ENCODE measurements around the gene SMARCAL1. TPM values are rescaled to one million over a fixed set of nuclear protein-coding genes. Genes with fewer than 3 reads are reported as not detected.

The SMARCAL1 gene
- polyA plus RNA-seq, 1 of the 3 experiments (the other 2 are of a cell fraction): 27.0 TPM

DNA sequence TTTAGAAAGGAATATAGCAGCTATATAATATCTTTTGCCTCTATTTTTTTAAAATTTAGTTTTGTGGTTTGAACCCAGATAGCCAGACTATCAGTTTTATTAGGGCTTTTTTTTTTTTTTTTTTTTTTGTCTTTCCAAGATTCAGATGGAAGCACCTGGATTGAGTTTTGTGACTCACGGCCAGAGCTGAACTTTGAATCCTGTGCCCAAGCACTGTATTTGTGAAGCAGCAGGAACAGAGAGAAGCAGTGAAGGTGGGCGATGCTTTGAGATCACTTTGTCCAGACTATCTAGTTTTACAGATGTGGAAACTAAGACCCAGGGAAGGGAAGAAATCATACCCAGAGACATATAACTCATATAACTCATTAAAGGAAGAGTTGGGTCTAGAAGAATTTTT, 120.3 kb downstream of the SMARCAL1 start:
- POLR2A ChIA-PET: no interaction called here
- Histone ChIP-seq H3K27me3 (ENCODE audit: insufficient read depth) (no peaks in the 10 kb centered on the region), H2AFZ (ENCODE audit: low read depth) (no peak overlapping the region), H3K27ac (ENCODE audit: low read depth in 2 of 2, low read length in 1 of 2) (no peak overlapping the region), H3K4me1 (ENCODE audit: control insufficient read depth in 1 of 2, insufficient read depth in 2 of 2, low read depth in 1 of 2, low read length in 1 of 2) (peaks cover 28 to 31% of the 10 kb centered on the region in 2 experiments), H3K9me2 (no peaks in the 10 kb centered on the region), H3F3A (replicated peaks; ENCODE audit: insufficient read depth) (peaks cover 35% of the 10 kb centered on the region), H3K36me3 (replicated peaks in 1 of 2; ENCODE audit: control insufficient read depth in 1 of 2, insufficient read depth in 2 of 2, low read length in 1 of 2) (no peaks in the 10 kb centered on the region), H3K4me2 (no peak overlapping the region), H4K20me1 (ENCODE audit: insufficient read depth) (no peaks in the 10 kb centered on the region), H3K9me3 (no peaks in the 10 kb centered on the region), H3K79me2 (ENCODE audit: insufficient read depth) (no peaks in the 10 kb centered on the region), H3K9ac (no peak overlapping the region), H3K4me3 (ENCODE audit: low read depth in 2 of 2, low read length in 1 of 2) (no peak overlapping the region)
- DNase-seq: no peak
- TF ChIP-seq IRF3 (IDR thresholded peaks at IDR 0.05; ENCODE audit: low read depth, low read length): no peak
- no peak for TF ChIP-seq FOSL2 (IDR thresholded peaks at IDR 0.05; ENCODE audit: borderline replicate concordance, low read depth)
- TF ChIP-seq MEF2A (IDR thresholded peaks at IDR 0.05; ENCODE audit: borderline replicate concordance, low read depth): no peak
- TF ChIP-seq RFX5 (IDR thresholded peaks at IDR 0.05; ENCODE audit: low read length): no peak
- no peak for TF ChIP-seq FOXJ3 (CRISPR knock-in tag; IDR thresholded peaks at IDR 0.05)
- TF ChIP-seq YY1 (IDR thresholded peaks at IDR 0.05; ENCODE audit: low read depth): no peak
- TF ChIP-seq CHD2 (IDR thresholded peaks at IDR 0.05; ENCODE audit: low read length, partially characterized antibody): no peak
- TF ChIP-seq, protein P1, sequence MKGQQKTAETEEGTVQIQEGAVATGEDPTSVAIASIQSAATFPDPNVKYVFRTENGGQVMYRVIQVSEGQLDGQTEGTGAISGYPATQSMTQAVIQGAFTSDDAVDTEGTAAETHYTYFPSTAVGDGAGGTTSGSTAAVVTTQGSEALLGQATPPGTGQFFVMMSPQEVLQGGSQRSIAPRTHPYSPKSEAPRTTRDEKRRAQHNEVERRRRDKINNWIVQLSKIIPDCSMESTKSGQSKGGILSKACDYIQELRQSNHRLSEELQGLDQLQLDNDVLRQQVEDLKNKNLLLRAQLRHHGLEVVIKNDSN (IDR thresholded peaks at IDR 0.05; ENCODE audit: borderline replicate concordance, low read depth): no peak
- no peak for TF ChIP-seq RAD21 (IDR thresholded peaks at IDR 0.05; ENCODE audit: low read length)
- no peak for TF ChIP-seq GABPA (IDR thresholded peaks at IDR 0.05; ENCODE audit: low read depth)
- TF ChIP-seq EP300 (IDR thresholded peaks at IDR 0.05; ENCODE audit: borderline replicate concordance in 1 of 2, low read depth in 1 of 2, low read length in 1 of 2): no peak
- no peak for TF ChIP-seq TAF1 (IDR thresholded peaks at IDR 0.05; ENCODE audit: borderline replicate concordance, low read depth, low read length)
- no peak for TF ChIP-seq EZH2phosphoT487 (IDR thresholded peaks at IDR 0.05; ENCODE audit: borderline replicate concordance, low read depth)
- TF ChIP-seq, protein P2, sequence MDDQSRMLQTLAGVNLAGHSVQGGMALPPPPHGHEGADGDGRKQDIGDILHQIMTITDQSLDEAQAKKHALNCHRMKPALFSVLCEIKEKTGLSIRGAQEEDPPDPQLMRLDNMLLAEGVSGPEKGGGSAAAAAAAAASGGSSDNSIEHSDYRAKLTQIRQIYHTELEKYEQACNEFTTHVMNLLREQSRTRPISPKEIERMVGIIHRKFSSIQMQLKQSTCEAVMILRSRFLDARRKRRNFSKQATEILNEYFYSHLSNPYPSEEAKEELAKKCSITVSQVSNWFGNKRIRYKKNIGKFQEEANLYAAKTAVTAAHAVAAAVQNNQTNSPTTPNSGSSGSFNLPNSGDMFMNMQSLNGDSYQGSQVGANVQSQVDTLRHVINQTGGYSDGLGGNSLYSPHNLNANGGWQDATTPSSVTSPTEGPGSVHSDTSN (IDR thresholded peaks at IDR 0.05): no peak
- TF ChIP-seq, protein P3, sequence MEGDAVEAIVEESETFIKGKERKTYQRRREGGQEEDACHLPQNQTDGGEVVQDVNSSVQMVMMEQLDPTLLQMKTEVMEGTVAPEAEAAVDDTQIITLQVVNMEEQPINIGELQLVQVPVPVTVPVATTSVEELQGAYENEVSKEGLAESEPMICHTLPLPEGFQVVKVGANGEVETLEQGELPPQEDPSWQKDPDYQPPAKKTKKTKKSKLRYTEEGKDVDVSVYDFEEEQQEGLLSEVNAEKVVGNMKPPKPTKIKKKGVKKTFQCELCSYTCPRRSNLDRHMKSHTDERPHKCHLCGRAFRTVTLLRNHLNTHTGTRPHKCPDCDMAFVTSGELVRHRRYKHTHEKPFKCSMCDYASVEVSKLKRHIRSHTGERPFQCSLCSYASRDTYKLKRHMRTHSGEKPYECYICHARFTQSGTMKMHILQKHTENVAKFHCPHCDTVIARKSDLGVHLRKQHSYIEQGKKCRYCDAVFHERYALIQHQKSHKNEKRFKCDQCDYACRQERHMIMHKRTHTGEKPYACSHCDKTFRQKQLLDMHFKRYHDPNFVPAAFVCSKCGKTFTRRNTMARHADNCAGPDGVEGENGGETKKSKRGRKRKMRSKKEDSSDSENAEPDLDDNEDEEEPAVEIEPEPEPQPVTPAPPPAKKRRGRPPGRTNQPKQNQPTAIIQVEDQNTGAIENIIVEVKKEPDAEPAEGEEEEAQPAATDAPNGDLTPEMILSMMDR (IDR thresholded peaks at IDR 0.05): no peak
- no peak for TF ChIP-seq MXI1 (IDR thresholded peaks at IDR 0.05; ENCODE audit: low read depth, low read length)
- no peak for TF ChIP-seq MAX (IDR thresholded peaks at IDR 0.05; ENCODE audit: low read depth)
- CTCF ChIA-PET: interaction anchor here (2.5 to 8.7 kb wide), 2 partner anchors 14 to 134 kb away, joined by 21 to 65 read pairs; no protein-coding TSS in a partner anchor
- WGBS (ENCODE audit: low lambda C conversion rate): 77% methylated on average over 2 of the region's 2 CpGs

Other genes with a start within 250 kb of the SMARCAL1 start
- gene MARCHF4, start 40.0 kb upstream of the SMARCAL1 start, polyA plus RNA-seq (2012; rRNA removed): 7.3 and 7.6 TPM in 2 replicates
- gene RPL37A, start 86.4 kb downstream of the SMARCAL1 start, polyA plus RNA-seq (2012; rRNA removed): 2,018 and 3,014 TPM in 2 replicates
- 668 and 695 TPM in 2 replicates for gene IGFBP2, start 220.9 kb downstream of the SMARCAL1 start, polyA plus RNA-seq (2012; rRNA removed)

Measured in SK-N-SH (cell line).